ENCODE data around the gene ESRRG. TPM values are rescaled to one million over a fixed set of nuclear protein-coding genes. Genes with fewer than 3 reads are reported as not detected.

The ESRRG gene
- total and polyA plus RNA-seq, 2 of the 8 experiments (the other 6 are each of a cell fraction or from before 2014, with no cell fraction given): 0.59 to 1.4 TPM

DNA sequence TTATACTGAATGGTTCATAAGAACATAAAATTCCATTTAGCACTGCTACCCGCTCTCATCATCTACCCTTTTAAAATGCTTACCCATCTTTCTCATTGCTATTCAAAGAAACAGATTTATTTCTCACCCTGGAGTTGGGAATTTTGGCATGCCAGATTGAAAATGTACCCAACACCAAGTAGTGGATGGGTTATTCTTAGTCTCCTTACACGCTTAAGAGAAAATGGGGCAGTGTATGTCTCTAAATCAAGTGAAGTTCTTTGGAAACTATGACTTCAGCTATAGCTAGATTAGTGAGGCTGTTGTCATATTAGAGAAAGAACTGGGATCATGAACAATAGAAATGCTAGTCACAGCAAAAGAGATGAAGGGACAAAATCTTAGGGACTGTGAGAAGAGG is 27.7 kb upstream of the ESRRG start:
- DNase-seq (ENCODE audit: low read depth in 1 of 2, low spot score in 2 of 2) (no peak), FAIRE-seq (no peak)
- no peak overlapping the region for H3K23ac ChIP-seq (ENCODE audit: insufficient read length)
- no peak overlapping the region for H2BK15ac ChIP-seq (ENCODE audit: low read length)
- H3K79me2 ChIP-seq (ENCODE audit: control insufficient read depth in 1 of 2, insufficient read depth in 2 of 2, low read length in 2 of 2): no peaks in the 10 kb centered on the region
- H3K79me1 ChIP-seq (ENCODE audit: low read depth, low read length): no peaks in the 10 kb centered on the region
- 89% methylated on average over 2 of the region's 2 CpGs; no CpG with 5 or more reads in 1 of the 2 experiments for WGBS, 2 experiments (ENCODE audit: extremely low coverage in 1 of 2, insufficient coverage in 1 of 2, insufficient read length in 1 of 2, insufficient replicate concordance in 2 of 2, low coverage in 1 of 2, low lambda C conversion rate in 2 of 2, missing lambda C conversion rate in 1 of 2)
- H4K20me1 ChIP-seq (replicated peaks in 1 of 2; ENCODE audit: control insufficient read depth in 1 of 2, insufficient read depth in 2 of 2, low read length in 2 of 2): no peaks in the 10 kb centered on the region
- H4K8ac ChIP-seq (ENCODE audit: extremely low read depth, insufficient read depth, low read length): no peak overlapping the region
- H3K18ac ChIP-seq (ENCODE audit: extremely low read depth, low read length): no peak overlapping the region
- no peak overlapping the region for H2AFZ ChIP-seq (ENCODE audit: low read length)
- H3K23me2 ChIP-seq (ENCODE audit: low read depth, low read length): no peaks in the 10 kb centered on the region
- H2AK5ac ChIP-seq (ENCODE audit: low read depth, low read length): no peak overlapping the region
- H2BK120ac ChIP-seq (replicated peaks; ENCODE audit: low read depth, low read length): no peak overlapping the region
- no peak overlapping the region for H4K91ac ChIP-seq (replicated peaks; ENCODE audit: insufficient read length, low read length)
- H3K27me3 ChIP-seq (replicated peaks in 1 of 4; ENCODE audit: control insufficient read depth in 3 of 4, extremely low read depth in 1 of 4, insufficient read depth in 3 of 4, low read length in 3 of 4): no peaks in the 10 kb centered on the region
- H3K4me2 ChIP-seq (ENCODE audit: insufficient read depth in 1 of 2, low read depth in 2 of 2, low read length in 2 of 2): no peak overlapping the region
- H4K5ac ChIP-seq (ENCODE audit: insufficient read length, low read depth, low read length): no peak overlapping the region
- no peak overlapping the region for H3K14ac ChIP-seq (ENCODE audit: insufficient read length)
- H3K56ac ChIP-seq (replicated peaks; ENCODE audit: insufficient read length, low read depth, low read length): no peak overlapping the region
- no peak overlapping the region for H3K27ac ChIP-seq (ENCODE audit: low read depth, low read length)
- H3K36me3 ChIP-seq (ENCODE audit: control insufficient read depth in 2 of 4, insufficient read depth in 4 of 4, low read length in 3 of 4): no peaks in the 10 kb centered on the region
- no peak overlapping the region for H3K4me3 ChIP-seq (ENCODE audit: extremely low read depth in 1 of 4, insufficient read depth in 2 of 4, low read depth in 3 of 4, low read length in 4 of 4)
- H3K4me1 ChIP-seq (replicated peaks in 1 of 4; ENCODE audit: control insufficient read depth in 3 of 4, insufficient read depth in 4 of 4, low read length in 3 of 4): peaks cover 0 to 3% (median 0%) of the 10 kb centered on the region in 4 experiments; a peak in 1 of 7 replicates
- no peak overlapping the region for H3K9ac ChIP-seq (replicated peaks in 1 of 4; ENCODE audit: extremely low read depth in 1 of 4, low read depth in 3 of 4, low read length in 3 of 4)
- no peak overlapping the region for H2BK12ac ChIP-seq (ENCODE audit: low read depth, low read length)
- no peak overlapping the region for H3K4ac ChIP-seq (replicated peaks; ENCODE audit: insufficient read length, low read depth, low read length)
- no peaks in the 10 kb centered on the region for H3K9me3 ChIP-seq (ENCODE audit: insufficient read depth in 2 of 2, low read depth in 1 of 2, low read length in 1 of 2)
- no peak overlapping the region for H2BK5ac ChIP-seq (ENCODE audit: low read depth, low read length)
- ChIA-PET CTCF (ENCODE audit: partially characterized antibody) (interaction anchor here (1.3 kb wide), 1 partner anchor 193 kb away, joined by 3 read pairs; no protein-coding TSS in a partner anchor), POLR2A (ENCODE audit: partially characterized antibody) (no interaction called here)
- H2BK20ac ChIP-seq (ENCODE audit: low read length): no peak overlapping the region
- TF ChIP-seq, protein P1, sequence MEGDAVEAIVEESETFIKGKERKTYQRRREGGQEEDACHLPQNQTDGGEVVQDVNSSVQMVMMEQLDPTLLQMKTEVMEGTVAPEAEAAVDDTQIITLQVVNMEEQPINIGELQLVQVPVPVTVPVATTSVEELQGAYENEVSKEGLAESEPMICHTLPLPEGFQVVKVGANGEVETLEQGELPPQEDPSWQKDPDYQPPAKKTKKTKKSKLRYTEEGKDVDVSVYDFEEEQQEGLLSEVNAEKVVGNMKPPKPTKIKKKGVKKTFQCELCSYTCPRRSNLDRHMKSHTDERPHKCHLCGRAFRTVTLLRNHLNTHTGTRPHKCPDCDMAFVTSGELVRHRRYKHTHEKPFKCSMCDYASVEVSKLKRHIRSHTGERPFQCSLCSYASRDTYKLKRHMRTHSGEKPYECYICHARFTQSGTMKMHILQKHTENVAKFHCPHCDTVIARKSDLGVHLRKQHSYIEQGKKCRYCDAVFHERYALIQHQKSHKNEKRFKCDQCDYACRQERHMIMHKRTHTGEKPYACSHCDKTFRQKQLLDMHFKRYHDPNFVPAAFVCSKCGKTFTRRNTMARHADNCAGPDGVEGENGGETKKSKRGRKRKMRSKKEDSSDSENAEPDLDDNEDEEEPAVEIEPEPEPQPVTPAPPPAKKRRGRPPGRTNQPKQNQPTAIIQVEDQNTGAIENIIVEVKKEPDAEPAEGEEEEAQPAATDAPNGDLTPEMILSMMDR (IDR thresholded peaks at IDR 0.05; ENCODE audit: control extremely low read depth in 1 of 3, insufficient read depth in 1 of 3, low read depth in 1 of 3, low read length in 3 of 3): no peak
- TF ChIP-seq NANOG (IDR thresholded peaks at IDR 0.05; ENCODE audit: insufficient read depth, low read depth, low read length, poor library complexity, severe bottlenecking) (no peak), ASH2L (IDR thresholded peaks at IDR 0.05; ENCODE audit: low read length) (no peak)

Data from H1 (cell line).